ENCODE data around the gene PDRG1.
"Not testable (repeated sequence)": the region's sequence is repeated elsewhere in the genome, so short reads cannot be mapped to it uniquely, and the experiment has no call there.

Gene PDRG1

DNA sequence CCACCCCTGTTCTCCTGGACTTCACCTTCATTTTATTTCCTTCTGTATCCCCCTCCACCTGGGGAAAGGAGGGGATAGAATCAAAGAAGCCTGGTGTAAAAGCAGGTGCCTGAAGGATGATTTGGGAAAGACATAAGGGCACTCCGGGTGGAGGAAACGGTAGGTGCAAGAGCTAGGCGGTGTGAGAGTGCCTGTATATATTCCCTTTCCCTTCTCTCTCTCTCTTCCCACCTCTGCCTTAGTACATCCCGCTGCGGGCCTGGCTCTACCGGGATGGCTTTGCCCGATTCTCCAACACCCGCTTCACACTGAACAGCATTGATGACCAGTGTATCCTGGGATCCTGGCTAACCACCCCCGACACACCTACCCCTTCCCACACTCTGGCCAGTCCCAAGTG lies 26.2 kb downstream of the PDRG1 start:
- DNase-seq, result no peak

DNA sequence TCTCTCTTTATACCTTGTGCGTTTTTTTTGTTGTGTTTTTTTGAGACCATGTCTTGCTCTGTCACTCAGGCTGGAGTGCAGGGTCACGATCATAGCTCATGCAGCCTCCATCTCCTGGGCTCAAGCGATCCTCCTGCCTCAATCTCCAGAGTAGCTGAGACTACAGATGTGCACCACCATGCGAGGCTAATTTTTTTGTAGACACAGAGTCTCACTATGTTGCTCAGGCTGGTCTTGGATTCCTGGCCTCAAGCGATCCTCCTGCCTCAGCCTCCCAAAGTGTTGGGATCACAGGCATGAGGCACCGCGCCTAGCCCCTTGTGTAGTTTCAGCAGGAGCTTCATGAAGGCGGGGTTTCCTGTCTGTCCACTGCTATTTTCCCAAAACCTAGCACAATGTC lies 27.3 kb downstream of the PDRG1 start:
- DNase-seq, result no peak

DNA sequence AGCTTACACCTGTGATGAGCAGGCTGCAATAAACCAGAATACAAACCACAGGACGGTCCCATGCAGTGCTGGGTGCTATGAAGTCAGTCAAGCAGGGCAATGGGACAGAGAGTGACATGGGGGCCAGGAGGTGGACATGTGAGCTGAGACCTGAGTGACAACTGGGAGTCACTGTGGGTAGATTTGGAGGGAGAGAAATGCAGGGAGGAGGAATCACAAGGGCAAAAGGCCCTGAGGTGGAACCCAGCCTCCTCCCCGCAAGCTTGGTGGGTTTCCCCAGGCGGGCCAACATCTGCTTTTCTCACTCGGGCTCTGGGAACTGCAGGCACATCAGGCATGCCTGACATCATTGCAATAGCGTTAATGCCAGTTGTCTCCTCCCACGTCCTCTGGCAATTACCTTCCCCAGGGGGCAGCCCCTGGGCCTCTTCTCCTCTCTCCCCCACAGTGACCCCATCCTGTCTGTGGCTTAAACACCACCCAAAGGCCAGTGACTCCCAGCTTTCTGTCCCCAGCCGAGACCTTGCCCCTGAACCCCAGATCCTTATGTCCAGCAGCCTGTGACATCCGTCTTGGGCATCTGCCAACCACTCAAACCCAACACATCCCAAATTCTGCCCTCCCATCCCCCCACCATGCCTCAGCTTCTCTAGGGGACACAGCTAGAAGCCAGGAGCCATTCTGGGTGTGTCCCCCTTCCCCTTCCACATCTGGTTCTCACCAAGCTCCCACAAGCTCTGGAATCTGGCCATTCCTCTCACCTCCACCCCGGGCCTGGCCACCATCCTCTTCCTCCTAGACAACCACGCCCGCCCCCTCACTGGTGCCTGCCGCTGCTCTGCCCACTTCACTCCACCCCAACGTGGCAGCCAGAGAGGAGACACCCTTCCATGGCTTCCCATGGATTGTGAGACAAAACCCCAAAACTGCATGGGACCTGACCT lies 28.2 kb downstream of the PDRG1 start:
- peak in 1 of 2 experiments; percentile 18 for DNase-seq

DNA sequence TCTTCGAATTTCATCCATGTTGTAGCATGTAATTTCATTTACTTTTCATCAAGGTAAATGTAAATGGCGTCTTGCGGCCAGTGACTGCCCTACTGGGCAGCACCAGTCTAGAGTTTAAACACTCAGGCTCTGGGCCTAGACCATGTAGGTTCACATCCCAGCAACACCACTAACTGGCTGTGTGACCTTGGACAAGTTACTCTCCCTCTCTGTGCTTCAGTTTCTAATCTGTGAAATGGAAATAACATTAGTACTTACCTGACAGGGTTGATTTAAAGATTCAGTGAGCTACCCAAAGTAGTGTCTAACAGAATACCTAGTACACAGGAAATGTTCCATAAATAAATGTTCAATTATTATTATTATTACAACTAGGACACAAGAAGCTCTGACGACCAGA lies 29.3 kb downstream of the PDRG1 start:
- no peak for DNase-seq

DNA sequence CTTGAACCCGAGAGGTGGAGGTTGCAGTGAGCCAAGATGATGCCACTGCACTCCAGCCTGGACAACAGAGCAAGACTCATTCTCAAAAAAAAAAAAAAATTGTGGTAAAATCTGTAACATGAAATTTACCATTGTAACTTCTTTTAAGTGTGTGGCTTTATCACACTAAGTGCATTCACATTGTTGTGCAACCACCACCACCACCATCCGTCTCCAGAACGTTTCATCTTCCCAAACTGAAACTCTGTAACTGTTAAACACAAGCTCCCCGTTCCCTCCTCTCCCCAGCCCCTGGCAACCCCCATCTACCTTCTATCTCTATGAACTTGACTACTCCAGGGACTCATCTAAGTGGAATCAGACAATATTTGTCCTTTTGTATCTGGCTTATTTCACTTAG lies 29.7 kb downstream of the PDRG1 start:
- DNase-seq, result no peak

DNA sequence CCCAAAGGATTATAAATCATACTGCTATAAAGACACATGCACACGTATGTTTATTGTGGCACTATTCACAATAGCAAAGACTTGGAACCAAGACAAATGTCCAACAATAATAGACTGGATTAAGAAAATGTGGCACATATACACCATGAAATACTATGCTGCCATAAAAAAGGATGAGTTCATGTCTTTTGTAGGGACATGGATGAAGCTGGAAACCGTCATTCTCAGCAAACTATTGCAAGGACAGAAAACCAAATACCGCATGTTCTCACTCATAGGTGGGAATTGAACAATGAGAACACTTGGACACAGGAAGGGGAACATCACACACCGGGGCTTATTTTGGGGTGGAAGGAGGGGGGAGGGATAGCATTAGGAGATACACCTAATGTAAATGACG lies 30.4 kb downstream of the PDRG1 start:
- not testable (repeated sequence) for DNase-seq

DNA sequence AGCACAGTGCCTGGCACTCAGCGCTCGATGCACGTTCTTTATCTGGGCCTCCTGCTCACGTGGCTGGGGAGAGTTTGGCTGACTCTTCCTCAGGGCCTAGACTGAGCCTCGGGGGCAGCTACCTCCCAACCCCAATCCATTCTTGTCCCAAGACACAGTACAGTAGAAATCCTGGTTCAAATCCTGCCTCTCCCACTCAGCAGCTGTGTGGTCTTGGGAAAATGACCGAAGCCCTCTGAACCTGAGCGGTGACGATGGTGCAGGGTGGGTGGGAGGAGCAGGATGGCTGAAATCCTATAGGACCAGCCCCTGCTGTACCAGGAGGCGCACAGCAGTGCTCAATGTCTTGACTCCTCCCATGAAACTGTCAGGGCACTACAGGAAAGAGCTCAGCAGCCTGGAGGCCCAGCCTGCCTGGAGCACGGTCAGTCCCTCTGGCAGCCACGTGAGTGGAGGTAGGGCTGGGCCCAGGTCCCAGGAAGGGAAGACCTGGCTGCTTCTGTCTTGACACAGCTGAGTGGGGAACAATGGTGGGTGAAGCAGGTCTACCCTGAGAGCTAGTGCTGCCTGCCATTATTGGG lies 31.5 kb downstream of the PDRG1 start:
- DNase-seq, result no peak

DNA sequence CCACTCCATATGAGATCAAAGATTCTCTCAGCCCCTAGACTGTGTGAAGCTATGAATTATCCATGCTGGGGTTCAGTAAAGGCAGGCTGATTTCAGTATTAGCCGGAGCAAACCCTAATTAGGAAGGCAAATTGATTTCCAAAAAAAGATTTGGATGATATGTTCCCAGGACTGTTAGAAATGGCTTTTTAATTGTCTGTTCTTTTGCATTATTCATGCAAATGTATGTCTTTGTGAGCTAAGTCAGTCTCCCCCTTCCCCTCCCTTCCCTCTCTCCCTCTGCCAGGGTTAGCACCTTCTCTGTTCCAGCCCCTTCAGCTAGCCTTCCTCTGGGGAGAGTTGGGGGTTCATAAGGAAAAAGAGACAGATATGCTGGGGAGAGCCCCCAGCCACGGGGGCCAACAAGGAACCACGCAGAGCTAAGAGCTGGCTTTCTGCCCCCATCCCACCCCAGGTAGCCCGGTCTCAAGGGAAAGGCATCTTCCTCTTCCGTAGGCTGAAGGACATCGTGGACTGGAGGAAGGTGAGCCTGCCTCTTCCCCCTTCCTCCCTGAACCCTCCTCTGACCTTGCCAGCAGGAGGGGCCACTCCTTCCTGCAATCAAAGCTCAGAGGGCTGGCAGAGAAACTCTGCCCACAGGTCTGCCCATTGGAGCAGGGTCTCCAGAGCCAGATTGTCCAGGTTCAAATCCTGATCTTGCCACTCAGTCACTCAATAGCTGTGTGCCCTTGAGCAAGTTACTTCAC lies 32.3 kb downstream of the PDRG1 start:
- DNase-seq, result no peak

DNA sequence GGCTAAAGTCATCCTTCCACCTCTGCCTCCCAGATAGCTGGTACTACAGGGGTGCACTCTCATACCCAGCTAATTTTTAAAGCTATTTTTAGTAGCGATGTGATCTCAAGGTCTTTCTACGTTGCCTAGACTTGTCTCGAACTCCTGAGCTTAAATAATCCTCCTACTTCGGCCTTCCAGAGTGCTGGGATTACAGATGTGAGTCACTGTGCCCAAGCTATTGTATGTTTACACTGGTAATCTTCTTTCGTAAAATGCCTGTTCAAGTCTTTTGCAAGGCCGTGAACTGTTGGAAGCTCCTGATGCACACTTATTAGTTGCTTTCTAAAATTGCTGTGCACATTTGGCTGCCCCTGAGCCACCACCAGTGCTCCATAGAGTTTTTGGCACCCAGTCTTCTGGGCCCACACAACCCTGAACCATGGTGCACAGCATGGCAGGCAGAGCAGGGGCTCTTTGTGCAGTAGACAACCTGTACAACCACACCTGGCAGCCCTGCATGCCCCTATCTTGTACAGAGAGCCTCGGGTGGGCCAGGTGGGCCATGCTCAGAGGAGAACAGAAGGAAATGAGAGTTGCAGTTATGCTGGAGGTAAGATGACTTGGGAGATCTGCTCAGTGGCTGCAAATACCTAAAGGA lies 33.3 kb downstream of the PDRG1 start:
- no peak for DNase-seq

DNA sequence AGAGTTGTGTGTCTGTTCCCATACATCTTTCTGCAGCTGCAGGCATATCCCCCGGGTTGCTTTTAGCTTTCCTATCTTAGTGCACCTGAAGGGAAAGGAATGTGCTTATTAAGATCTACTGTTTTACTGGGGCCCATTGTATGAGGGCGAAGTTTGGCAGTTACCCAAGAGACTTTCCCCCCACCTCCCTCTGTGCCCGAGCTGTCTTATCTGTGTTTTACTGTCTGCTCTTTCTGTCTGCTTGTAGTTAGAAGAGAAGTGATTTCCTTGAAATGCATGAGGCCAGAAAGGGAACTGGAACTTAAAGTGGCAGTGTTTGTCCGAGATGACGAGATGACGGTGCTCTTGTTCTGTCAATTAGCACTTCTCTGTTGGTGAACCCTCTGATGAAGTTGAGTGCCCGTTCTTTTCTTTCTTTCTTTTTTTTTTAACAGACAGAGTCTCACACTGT lies 33.9 kb downstream of the PDRG1 start:
- DNase-seq, result not testable (repeated sequence)

DNA sequence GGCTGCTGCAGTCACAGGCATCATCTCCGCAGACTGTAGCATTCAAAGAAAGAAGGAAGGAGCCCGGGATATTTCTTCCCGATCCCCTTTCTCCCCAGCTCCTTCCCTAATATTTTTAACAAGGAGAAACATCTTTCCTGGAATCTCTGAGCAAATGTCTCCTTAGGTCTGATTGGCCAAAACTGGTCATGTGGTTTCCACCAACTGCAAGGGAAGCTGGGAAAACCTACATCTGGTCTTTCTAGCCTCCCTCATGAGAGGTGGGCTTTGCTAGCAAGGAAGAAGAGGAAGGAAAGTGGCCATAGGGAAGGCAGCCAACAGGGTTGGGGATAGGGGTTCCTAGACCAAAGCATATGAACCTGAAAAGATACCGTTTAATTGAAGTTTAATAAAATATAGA lies 35.1 kb downstream of the PDRG1 start:
- DNase-seq, result no peak

DNA sequence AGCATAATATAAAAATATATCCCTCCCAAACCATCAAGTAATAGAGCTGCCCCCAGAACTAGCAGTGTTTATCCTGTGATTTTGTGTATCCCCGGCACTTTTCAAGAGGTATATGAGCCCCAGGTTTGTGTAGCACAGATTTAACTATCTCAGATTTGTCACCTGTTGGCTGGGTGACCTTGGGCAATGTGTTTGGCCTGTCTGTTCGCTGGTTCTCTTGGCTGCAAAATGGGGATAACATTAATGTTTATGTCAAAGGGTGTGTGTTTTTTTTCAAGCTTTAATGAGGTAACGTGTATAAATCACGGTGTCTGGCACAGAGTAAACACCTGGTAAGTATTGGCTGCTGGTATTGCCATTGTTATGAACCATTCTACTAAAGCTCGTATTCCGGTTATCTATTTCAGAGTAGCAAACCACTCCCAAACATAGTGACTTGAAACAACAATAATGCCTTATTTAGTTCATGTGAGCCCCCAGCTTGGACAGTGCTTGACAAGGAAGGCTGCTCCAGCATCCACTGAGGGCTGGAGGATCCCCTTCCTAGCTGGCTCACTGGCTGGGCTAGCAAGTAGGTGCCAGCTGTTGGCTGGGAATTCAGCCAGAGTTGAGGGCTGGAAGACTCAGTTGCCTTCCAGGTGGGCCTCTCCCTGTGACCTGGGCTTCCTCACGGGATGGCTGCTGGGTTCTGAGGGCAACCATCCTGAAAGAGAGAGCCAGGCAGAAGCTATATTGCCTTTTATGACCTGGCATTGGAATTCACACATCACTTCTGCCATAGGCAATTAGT lies 36.2 kb downstream of the PDRG1 start:
- DNase-seq, result peak in 1 of 2 experiments; percentile 71

DNA sequence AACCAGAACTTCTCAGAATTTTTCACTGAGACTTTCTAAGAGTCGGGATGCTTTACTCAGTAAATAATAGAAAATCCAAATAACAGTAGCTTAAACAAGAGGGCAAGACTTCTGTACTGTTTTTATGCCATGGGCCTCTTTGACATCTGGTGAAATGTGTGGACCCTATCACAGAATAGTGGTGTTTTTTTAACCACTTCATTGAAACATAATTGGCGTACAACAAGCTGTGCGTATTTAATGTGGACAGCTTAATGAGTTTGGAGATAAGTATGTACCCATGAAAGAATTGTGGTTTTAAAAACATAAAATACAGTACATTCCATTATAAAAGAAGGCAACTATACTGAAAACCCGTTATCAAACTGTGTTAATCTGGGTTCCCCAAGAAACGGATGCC lies 37.7 kb downstream of the PDRG1 start:
- DNase-seq, result no peak

DNA sequence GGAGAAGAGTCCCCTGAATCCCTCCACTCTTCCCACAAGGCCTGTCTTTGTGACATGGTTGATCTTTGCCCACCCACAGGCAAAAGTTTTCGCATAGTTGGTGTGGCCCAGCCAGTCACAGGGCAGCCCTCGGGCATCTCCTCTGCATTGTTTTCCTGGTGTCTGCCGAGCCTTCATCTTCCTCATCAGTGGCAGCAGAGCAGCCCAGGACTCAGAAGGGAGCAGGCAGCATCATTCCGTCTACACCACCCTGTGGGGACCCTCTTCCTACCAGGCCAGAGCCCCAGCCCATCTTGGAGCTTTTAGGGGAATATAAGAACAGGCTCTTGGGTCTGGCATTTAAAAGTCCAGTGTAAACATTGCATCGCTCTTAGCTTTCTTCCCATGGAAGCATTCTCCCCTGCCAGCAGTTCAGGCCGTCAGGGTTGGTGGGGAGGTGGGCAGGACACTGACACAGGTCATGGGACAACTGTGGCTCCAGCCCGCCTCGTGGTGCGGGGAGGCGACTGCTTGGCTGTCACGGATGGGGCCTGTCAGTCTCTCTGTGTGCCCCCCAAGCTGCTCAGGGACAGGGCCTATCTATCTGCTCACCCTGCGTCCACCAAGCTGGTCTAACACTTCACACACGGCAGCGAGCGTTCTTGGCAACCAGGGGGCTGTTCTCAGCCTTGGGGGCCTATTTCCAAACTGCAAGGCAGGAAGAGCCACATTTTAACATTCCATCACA lies 38.3 kb downstream of the PDRG1 start:
- no peak for DNase-seq

DNA sequence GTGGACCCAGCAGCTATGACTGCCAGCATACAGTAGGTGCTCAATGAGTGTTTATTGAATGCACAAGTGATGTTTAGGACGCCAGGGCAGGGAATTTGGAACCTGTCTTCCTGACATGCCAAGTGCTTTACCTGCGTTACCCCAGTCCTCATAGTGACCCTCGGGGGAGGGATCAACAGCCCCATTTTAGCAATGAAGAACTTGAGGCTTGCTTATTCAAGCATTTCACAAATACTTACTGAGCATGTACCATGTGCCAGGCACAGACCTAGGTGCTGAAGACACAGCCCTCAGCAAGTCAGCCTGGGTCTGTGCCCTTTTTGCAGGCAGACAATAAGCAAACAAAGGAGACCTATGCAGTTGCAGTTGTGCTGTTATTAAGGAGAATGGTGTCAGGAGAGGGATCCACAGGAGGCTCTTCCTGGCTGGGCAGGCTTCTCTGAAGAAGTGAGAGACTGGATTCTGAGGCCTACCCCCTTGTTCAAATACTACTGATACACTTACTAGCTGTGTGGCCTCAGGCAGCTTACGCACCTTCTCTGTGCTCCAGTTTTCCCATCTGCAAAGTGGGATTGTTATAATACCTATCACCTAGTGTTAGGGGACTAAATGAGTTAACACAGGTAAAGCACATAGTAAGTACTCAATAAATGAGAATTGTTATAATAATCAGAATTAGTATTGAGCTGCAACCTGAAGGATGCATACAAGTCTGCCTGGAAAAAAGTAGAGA lies 41.6 kb downstream of the PDRG1 start:
- no peak for DNase-seq

DNA sequence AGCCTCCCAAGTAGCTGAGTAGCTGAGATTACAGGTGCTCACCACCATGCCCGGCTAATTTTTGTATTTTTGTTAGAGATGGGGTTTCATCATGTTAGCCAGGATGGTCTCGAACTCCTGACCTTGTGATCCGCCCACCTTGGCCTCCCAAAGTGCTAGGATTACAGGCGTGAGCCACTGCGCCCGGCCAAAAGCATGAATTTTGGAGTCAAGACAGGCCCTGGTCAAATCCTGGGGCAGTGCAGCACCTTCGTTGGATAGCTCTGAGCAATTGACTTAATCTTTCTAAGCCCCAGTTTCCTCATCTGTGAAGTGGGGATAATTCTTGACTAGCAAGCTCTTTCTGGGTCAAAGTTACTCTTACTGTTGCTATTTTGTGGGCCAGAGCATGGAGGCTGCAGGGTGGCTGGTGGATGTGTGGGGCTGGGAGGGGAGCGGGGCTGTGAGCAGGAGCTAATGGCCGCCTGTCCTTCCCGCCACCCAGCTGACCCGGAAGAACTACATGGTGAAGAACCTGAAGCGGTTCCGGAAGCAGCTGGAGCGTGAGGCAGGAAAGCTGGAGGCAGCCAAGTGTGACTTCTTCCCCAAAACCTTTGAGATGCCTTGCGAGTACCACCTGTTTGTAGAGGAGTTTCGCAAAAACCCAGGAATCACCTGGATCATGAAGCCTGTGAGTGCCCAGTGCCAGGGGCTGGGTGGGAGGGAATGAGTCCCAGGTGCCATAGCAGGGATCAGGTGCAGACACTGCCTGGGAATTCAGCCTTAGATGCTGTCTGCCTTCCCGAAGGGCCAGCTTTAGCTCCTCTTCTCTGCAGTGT lies 42.4 kb downstream of the PDRG1 start:
- DNase-seq, result no peak

DNA sequence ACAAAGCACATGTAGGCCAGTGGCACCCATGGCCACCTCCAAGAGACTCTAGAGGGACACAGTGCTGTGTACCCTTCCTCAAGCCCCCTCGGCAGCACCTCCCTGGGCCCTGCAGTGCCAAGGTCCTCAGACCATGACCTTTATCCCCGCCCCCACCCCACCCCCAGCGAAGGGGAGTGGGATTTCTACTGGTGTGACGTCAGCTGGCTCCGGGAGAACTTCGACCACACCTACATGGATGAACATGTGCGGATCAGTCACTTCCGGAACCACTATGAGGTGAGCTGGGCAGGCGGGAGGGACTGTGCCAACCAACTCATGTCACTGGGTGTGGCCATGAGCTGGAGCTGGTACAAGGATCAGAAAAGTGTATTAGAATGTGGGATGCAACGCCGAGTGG lies 43.4 kb downstream of the PDRG1 start:
- DNase-seq, result no peak

DNA sequence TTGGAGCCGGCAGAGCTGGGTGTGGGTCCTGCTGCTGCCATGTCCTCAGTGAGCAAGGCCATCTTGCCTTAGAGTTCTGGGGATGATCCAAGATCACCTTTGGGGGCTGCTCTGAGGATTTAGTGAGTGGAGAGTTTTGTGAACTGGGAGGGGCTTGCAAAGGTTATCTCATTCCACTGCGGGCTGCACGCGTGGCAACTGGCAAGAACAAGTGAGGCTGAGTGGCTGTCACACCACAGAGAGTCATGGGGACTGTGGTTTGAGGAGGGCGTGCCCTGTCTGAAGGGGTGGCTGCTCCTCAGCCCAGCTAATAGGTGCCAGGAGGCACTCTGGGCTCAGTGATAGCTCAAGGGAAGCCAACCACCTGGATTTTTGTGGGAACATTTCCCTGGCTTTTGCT lies 43.8 kb downstream of the PDRG1 start:
- no peak for DNase-seq

DNA sequence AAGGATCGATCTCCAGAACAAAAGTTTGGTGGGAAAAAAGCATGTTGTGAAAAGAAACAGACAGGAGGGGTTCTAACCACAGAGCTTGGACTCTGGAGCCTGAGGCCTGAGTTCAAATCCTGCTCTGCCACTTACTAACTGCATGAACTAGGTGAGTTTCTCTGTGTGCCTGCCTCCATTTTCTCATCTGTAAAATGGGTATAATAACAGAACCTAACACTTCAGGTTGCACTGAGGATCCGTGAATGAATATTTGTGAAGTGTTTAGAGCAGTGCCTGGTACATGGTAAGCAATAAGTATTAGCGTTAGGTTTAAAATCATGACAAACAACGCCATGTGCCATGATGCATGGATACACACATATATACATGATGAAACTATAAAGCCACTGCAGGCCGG lies 44.8 kb downstream of the PDRG1 start:
- DNase-seq, result no peak

DNA sequence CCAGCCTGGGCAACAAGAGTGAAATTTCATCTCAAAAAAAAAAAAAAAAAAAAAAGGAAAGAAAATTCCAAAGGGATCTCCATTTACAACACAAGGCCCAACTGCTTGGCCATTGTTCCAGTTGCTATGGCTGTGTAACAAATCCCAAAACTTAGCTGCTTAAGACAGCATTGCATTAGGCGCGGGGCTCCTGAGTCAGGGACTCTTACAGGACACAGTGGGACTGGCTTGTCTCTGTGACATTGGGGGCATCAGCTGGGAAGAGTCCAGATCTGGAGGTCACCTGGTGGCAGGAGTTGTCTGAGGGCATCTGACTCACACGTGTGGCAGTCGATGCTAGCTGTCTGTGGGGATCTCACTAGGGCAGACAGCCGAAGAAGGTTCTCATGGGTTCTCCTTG lies 45.8 kb downstream of the PDRG1 start:
- no peak for DNase-seq
